A673 (cell line): ENCODE data around the gene PARP3. TPM values are rescaled to one million over a fixed set of nuclear protein-coding genes. Genes with fewer than 3 reads are reported as not detected.

ENCODE experiments used
- BruUV-seq: library from RNA; stranded (reverse); fragments of 400-500 nt; replicated peaks from 2 replicates; lab custom pipeline; 2021; lab: Mats Ljungman, UMichigan
- CTCF ChIA-PET: fragments of 300-600 bp; sonication (Branson Sonifier 250); formaldehyde crosslinking; loops from one replicate; lab custom pipeline; 2022; ENCODE audit warnings: antibody characterized with exemption; lab: Charles Lee
- POLR2A ChIA-PET: fragments of 300-600 bp; sonication (Branson Sonifier 250); formaldehyde crosslinking; loops from one replicate; lab custom pipeline; 2022; ENCODE audit warnings: antibody characterized with exemption; ENCODE audit not compliant: low non-redundant PET; lab: Charles Lee
- DNase-seq: peaks from one replicate; pipeline ENCODE4 v3.0.0-alpha.2; 2015; ENCODE audit warnings: low spot score
- H3K27ac ChIP-seq: fragments of 200-600 bp; sonication (generic); 2 replicates; pipeline ENCODE4 v1.5.1; 2016; ENCODE audit warnings: mixed run types, low read depth, mild to moderate bottlenecking, mixed read lengths, antibody characterized with exemption, low read length; ENCODE audit not compliant: poor library complexity, severe bottlenecking
- H3K27me3 ChIP-seq: fragments of 200-600 bp; sonication (generic); replicated peaks from 2 replicates; pipeline ENCODE4 v1.6.1; 2017; ENCODE audit warnings: mixed run types, low read depth, mild to moderate bottlenecking, mixed read lengths, antibody characterized with exemption, low read length; ENCODE audit not compliant: insufficient read depth, poor library complexity
- H3K36me3 ChIP-seq: fragments of 200-600 bp; sonication (generic); 2 replicates; pipeline ENCODE4 v1.6.1; 2016; ENCODE audit warnings: mixed run types, mild to moderate bottlenecking, mixed read lengths, antibody characterized with exemption, low read length; ENCODE audit not compliant: insufficient read depth, poor library complexity, severe bottlenecking
- H3K4me1 ChIP-seq: fragments of 200-600 bp; sonication (generic); 2 replicates; pipeline ENCODE4 v1.6.1; 2017; ENCODE audit warnings: mixed run types, mild to moderate bottlenecking, mixed read lengths, antibody characterized with exemption, low read length; ENCODE audit not compliant: insufficient read depth, poor library complexity, severe bottlenecking
- H3K4me3 ChIP-seq: fragments of 200-600 bp; sonication (generic); 2 replicates; pipeline ENCODE4 v1.5.1; 2016; ENCODE audit warnings: low read depth, mixed run types, mild to moderate bottlenecking, mixed read lengths, low read length; ENCODE audit not compliant: poor library complexity, severe bottlenecking
- H3K9me3 ChIP-seq: fragments of 200-600 bp; sonication (generic); 2 replicates; pipeline ENCODE4 v1.6.1; 2016; ENCODE audit warnings: mixed run types, low read depth, mild to moderate bottlenecking, mixed read lengths, antibody characterized with exemption, low read length; ENCODE audit not compliant: poor library complexity, severe bottlenecking
- CTCF ChIP-seq: fragments of 300-800, 200-600 bp; sonication (generic); conservative IDR thresholded peaks from 2 replicates; pipeline ENCODE4 v1.5.1; 2017; ENCODE audit warnings: low read depth, mild to moderate bottlenecking, antibody characterized with exemption, low read length, moderate library complexity, mixed read lengths
- EZH2 ChIP-seq: fragments of 200-600 bp; sonication (generic); IDR thresholded peaks from 2 replicates; pipeline ENCODE4 v1.6.1; 2017; ENCODE audit warnings: borderline replicate concordance, low read depth, mild to moderate bottlenecking, mixed read lengths, antibody characterized with exemption, low read length; ENCODE audit not compliant: poor library complexity, severe bottlenecking
- intact Hi-C: fragments of 100-400 bp; cut with micrococcal nuclease; formaldehyde crosslinking; loops from one replicate; pipeline ENCODE4 v1.10.0; 2022; ENCODE audit not compliant: unreplicated experiment
- total RNA-seq: library from RNA; stranded (reverse); gene quantifications from 2 replicates; pipeline ENCODE4 v1.2.3, GENCODE V29; 2021

The PARP3 gene
- total RNA-seq, 1 experiment from 2014 or later, result 3.4 TPM

GRCh38 chr3:51968170-51968775 is 26.1 kb downstream of the PARP3 start:
- TF ChIP-seq CTCF, result no peak
- TF ChIP-seq EZH2, result no peak
- Histone ChIP-seq H3K27ac (no peak overlapping the region), H3K4me1 (no peaks in the 10 kb centered on the region), H3K36me3 (no peaks in the 10 kb centered on the region), H3K9me3 (no peaks in the 10 kb centered on the region), H3K27me3 (no peaks in the 10 kb centered on the region), H3K4me3 (peak overlapping the region; percentile 53)
- intact Hi-C loops, result no loop called here
- ChIA-PET POLR2A (interaction anchor here (0.6 to 0.7 kb wide), 2 partner anchors 36 to 234 kb away, joined by 3 to 5 read pairs; no protein-coding TSS in a partner anchor), CTCF (interaction anchor here (0.6 kb wide), 3 partner anchors 62 to 459 kb away, joined by 3 to 9 read pairs (median 4); no protein-coding TSS in a partner anchor)
- DNase-seq, result no peak
- no TSS peak for BruUV-seq

GRCh38 chr3:51968883-51969678 is 26.9 kb downstream of the PARP3 start:
- H3K27ac ChIP-seq, result no peak overlapping the region
- BruUV-seq, result no TSS peak
- peaks cover under 1% of the 10 kb centered on the region for H3K4me1 ChIP-seq
- ChIA-PET POLR2A (no interaction called here), CTCF (no interaction called here)
- H3K4me3 ChIP-seq, result no peak overlapping the region
- intact Hi-C loops, result no loop called here
- H3K36me3 ChIP-seq, result no peaks in the 10 kb centered on the region
- H3K27me3 ChIP-seq, result no peaks in the 10 kb centered on the region
- TF ChIP-seq CTCF (no peak), EZH2 (no peak)
- H3K9me3 ChIP-seq, result no peaks in the 10 kb centered on the region
- DNase-seq, result no peak

- peaks cover 8% of the 10 kb centered on the region for H3K4me1 ChIP-seq
- H3K27me3 ChIP-seq, result no peaks in the 10 kb centered on the region
- no peak for DNase-seq
- no TSS peak for BruUV-seq
- H3K9me3 ChIP-seq, result no peaks in the 10 kb centered on the region
- CTCF ChIA-PET, result no interaction called here
- no peaks in the 10 kb centered on the region for H3K36me3 ChIP-seq
- no peak overlapping the region for H3K4me3 ChIP-seq
- intact Hi-C loops, result no loop called here
- TF ChIP-seq CTCF, result no peak
- no peak for TF ChIP-seq EZH2
- H3K27ac ChIP-seq, result no peak overlapping the region
- POLR2A ChIA-PET, result no interaction called here
These were observed 27.7 kb downstream of the PARP3 start for GRCh38 chr3:51969841-51970240.
